ENCODE data around the gene SLC35E2B. TPM values are rescaled to one million over a fixed set of nuclear protein-coding genes. Genes with fewer than 3 reads are reported as not detected.

SLC35E2B gene
- total and polyA plus RNA-seq, 2 of the 13 experiments (the other 11 are each of a cell fraction or from before 2014, with no cell fraction given): 14.1 to 19.7 TPM

DNA sequence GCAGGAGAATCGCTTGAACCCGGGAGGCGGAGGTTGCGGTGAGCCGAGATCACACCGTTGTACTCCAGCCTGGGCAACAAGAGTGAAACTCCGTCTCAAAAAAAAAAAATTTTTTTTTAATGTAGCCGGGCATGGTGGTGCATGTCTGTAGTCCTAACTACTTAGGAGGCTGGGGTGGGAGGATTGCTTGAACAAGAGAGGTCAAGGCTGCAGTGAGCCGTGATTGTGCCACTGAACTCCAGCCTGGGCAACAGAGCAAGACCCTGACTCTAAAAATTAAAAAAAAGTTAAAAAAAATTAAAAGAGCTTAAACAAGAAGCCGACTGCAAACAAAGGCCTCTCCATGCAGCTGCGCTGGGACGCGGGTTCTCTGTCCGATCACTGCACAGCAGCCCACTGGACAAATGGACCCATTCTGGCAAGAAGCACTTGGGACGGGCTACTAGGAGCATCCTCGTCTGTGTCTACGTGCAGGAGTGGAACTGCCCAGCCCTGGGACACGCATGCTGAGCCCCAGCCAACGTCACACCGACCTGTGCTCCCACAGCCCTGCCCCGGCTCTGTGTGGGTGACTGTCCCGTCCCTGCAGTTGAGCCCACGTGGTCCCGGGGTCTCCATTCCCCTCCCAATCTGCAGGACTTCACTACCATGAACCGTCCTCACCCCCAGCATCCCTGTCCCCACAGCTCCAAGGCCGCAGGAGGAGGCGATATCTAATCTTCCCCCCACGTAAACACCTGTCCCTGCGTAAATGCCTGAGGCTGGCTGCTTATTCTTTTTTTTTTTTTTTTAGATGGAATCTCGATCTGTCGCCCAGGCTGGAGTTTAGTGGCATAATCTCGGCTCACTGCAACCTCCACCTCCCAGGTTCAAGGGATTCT is 12.3 kb downstream of the SLC35E2B start:
- 84% methylated on average over 32 of the region's 32 CpGs for WGBS (ENCODE audit: low lambda C conversion rate)
- BruUV-seq (replicated peaks): no TSS peak
- POLR2A ChIA-PET: interaction anchor here (0.7 kb wide), 1 partner anchor 11 kb away, joined by 3 read pairs; no protein-coding TSS in a partner anchor
- TF ChIP-seq, protein P1, sequence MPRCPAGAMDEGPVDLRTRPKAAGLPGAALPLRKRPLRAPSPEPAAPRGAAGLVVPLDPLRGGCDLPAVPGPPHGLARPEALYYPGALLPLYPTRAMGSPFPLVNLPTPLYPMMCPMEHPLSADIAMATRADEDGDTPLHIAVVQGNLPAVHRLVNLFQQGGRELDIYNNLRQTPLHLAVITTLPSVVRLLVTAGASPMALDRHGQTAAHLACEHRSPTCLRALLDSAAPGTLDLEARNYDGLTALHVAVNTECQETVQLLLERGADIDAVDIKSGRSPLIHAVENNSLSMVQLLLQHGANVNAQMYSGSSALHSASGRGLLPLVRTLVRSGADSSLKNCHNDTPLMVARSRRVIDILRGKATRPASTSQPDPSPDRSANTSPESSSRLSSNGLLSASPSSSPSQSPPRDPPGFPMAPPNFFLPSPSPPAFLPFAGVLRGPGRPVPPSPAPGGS (CRISPR knock-in tag; IDR thresholded peaks at IDR 0.05): no peak
- TF ChIP-seq, protein P2, sequence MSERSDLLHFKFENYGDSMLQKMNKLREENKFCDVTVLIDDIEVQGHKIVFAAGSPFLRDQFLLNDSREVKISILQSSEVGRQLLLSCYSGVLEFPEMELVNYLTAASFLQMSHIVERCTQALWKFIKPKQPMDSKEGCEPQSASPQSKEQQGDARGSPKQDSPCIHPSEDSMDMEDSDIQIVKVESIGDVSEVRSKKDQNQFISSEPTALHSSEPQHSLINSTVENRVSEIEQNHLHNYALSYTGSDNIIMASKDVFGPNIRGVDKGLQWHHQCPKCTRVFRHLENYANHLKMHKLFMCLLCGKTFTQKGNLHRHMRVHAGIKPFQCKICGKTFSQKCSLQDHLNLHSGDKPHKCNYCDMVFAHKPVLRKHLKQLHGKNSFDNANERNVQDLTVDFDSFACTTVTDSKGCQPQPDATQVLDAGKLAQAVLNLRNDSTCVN (CRISPR knock-in tag; IDR thresholded peaks at IDR 0.05; ENCODE audit: borderline replicate concordance): no peak
- TF ChIP-seq ZNF768 (CRISPR knock-in tag; IDR thresholded peaks at IDR 0.05): peak; percentile 19; the same call in 1 of the 2 replicates
- TF ChIP-seq TBX3 (IDR thresholded peaks at IDR 0.05; ENCODE audit: borderline replicate concordance): no peak
- TF ChIP-seq RXRA (CRISPR knock-in tag; IDR thresholded peaks at IDR 0.05): 0 out of 2 replicates have a peak, but pooled peaks have one; percentile 7
- TF ChIP-seq BORCS8-MEF2B (CRISPR knock-in tag; IDR thresholded peaks at IDR 0.05): no peak
- no peak for TF ChIP-seq DNMT1 (CRISPR knock-in tag; IDR thresholded peaks at IDR 0.05)
- no peak for TF ChIP-seq TCF7 (IDR thresholded peaks at IDR 0.05; ENCODE audit: low read depth)
- TF ChIP-seq, protein P3, sequence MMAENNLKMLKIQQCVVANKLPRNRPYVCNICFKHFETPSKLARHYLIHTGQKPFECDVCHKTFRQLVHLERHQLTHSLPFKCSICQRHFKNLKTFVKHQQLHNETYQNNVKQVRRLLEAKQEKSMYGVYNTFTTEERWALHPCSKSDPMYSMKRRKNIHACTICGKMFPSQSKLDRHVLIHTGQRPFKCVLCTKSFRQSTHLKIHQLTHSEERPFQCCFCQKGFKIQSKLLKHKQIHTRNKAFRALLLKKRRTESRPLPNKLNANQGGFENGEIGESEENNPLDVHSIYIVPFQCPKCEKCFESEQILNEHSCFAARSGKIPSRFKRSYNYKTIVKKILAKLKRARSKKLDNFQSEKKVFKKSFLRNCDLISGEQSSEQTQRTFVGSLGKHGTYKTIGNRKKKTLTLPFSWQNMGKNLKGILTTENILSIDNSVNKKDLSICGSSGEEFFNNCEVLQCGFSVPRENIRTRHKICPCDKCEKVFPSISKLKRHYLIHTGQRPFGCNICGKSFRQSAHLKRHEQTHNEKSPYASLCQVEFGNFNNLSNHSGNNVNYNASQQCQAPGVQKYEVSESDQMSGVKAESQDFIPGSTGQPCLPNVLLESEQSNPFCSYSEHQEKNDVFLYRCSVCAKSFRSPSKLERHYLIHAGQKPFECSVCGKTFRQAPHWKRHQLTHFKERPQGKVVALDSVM (CRISPR knock-in tag; IDR thresholded peaks at IDR 0.05): no peak
- no peak for TF ChIP-seq HNRNPH1 (optimal IDR thresholded peaks at IDR 0.05; ENCODE audit: low read depth, low read length)
- TF ChIP-seq SMARCC2 (IDR thresholded peaks at IDR 0.05): no peak
- TF ChIP-seq ZNF121 (CRISPR knock-in tag; IDR thresholded peaks at IDR 0.05): peak; percentile 54
- TF ChIP-seq ZNF367 (CRISPR knock-in tag; IDR thresholded peaks at IDR 0.05; ENCODE audit: borderline replicate concordance): no peak
- no peak for TF ChIP-seq HMGA1 (CRISPR knock-in tag; conservative IDR thresholded peaks at IDR 0.05)
- TF ChIP-seq AGO2 (optimal IDR thresholded peaks at IDR 0.05; ENCODE audit: low read depth, low read length): peak; percentile 48
- TF ChIP-seq, protein P4, sequence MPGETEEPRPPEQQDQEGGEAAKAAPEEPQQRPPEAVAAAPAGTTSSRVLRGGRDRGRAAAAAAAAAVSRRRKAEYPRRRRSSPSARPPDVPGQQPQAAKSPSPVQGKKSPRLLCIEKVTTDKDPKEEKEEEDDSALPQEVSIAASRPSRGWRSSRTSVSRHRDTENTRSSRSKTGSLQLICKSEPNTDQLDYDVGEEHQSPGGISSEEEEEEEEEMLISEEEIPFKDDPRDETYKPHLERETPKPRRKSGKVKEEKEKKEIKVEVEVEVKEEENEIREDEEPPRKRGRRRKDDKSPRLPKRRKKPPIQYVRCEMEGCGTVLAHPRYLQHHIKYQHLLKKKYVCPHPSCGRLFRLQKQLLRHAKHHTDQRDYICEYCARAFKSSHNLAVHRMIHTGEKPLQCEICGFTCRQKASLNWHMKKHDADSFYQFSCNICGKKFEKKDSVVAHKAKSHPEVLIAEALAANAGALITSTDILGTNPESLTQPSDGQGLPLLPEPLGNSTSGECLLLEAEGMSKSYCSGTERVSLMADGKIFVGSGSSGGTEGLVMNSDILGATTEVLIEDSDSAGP (CRISPR knock-in tag; IDR thresholded peaks at IDR 0.05; ENCODE audit: borderline replicate concordance): peak; percentile 45; the same call in 1 of the 2 replicates

More for the DNA sequence above, 12.3 kb downstream of the SLC35E2B start:
- H3K4me2 ChIP-seq (ENCODE audit: low read depth, low read length): peak overlapping the region; percentile 31; the same call in 1 of the 2 replicates
- in situ Hi-C loops (cut with HindIII; ENCODE audit: extremely low pct_ligation_motif_present, low pct_unique_long_range_greater_than_20kb) (no loop called here), intact Hi-C loops (cut with micrococcal nuclease; ENCODE audit: unreplicated experiment) (no loop called here)
- H3K9me3 ChIP-seq (ENCODE audit: low read length): no peaks in the 10 kb centered on the region
- peaks cover 55% of the 10 kb centered on the region for H3K4me1 ChIP-seq (ENCODE audit: insufficient read depth, low read length)
- H3K27me3 ChIP-seq (ENCODE audit: control insufficient read depth in 1 of 2, insufficient read depth in 2 of 2, low read length in 2 of 2): no peaks in the 10 kb centered on the region
- no peak overlapping the region for H2AFZ ChIP-seq (ENCODE audit: low read length)
- CTCF ChIA-PET (ENCODE audit: low intra/inter-chr PET ratio, low total read pairs): no interaction called here
- H3K36me3 ChIP-seq (replicated peaks in 1 of 2; ENCODE audit: control insufficient read depth in 1 of 2, insufficient read depth in 2 of 2, low read length in 2 of 2): no peaks in the 10 kb centered on the region; a peak in 1 of 5 replicates
- H3K79me2 ChIP-seq (ENCODE audit: insufficient read depth, low read length): peaks cover 9% of the 10 kb centered on the region
- ATAC-seq (no peak), DNase-seq (ENCODE audit: low spot score) (no peak), FAIRE-seq (no peak)
- H3K27ac ChIP-seq (ENCODE audit: extremely low read length, insufficient read depth, low read length): peak overlapping the region; percentile 53
- H3K9ac ChIP-seq (ENCODE audit: insufficient read depth, low read depth, low read length): no peak overlapping the region
- no peaks in the 10 kb centered on the region; the same call in 1 of the 2 replicates for H4K20me1 ChIP-seq (ENCODE audit: insufficient read depth, low read length)
- H3K4me3 ChIP-seq (replicated peaks in 1 of 3; ENCODE audit: insufficient read depth in 1 of 3, low read depth in 2 of 3, low read length in 3 of 3): peak overlapping the region in 1 of 3 experiments; percentile 14; a peak in 1 of 6 replicates

Data from HepG2 (cell line).